GM21390 (cell line): ENCODE data around the gene ENTPD6.

ENCODE experiments used
- ATAC-seq: cut with Tn5 transposase; IDR thresholded peaks from one replicate; pipeline ENCODE4 v1.9.1; 2021; ENCODE audit not compliant: unreplicated experiment

ENTPD6 gene

DNA sequence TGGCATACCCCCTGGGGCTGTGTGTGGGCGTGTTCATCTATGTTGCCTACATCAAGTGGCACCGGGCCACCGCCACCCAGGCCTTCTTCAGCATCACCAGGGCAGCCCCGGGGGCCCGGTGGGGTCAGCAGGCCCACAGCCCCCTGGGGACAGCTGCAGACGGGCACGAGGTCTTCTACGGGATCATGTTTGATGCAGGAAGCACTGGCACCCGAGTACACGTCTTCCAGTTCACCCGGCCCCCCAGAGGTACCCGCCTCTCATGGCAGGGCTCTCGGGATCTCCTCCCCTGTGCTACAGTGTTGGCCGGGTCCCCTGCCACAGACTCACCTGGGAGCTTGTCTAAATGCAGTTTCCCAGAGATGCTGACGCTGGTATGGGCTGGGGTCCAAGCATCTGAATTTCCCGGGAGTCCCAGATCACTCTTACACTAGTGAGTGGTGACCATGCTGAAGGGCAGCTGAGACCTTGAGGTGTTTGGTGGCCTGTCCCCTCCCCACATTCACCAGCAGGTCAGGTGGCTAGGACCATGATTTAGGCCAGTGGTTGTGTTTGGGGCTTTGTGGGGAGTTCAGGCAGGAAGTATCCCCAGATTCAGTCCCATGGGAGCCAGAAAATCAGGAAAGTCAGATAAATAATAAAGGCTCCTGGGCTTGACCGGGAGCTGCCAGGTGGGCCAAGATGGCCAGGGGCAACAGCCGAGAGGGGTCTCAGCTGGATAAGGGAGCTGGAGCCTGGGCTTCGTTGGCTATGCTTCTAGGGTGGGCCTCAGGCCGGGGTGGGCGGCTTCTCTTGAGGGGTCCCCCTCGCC is 11.8 kb downstream of the ENTPD6 start:
- no peak for ATAC-seq

GRCh38 chr20:25207960-25208534 is 12.5 kb downstream of the ENTPD6 start:
- ATAC-seq: no peak

DNA sequence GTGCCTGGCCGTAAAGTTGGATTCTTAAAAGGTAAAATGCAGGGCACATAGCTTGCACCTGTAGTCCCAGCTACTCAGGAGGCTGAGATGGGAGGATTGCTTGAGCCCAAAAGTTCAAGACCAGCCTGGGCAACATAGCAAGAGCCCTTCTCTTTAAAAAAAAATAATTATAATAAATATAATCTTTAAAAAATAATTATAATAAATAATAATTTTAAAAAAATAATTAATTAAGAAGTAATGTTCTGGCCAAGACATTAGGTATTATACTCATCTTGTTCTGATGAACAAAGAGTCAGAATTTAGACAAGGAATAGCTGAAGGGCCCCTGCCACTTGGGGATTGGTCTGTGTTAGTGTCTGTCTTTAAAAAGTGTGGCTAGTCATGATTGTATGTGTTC is 13.9 kb downstream of the ENTPD6 start:
- ATAC-seq: no peak

DNA sequence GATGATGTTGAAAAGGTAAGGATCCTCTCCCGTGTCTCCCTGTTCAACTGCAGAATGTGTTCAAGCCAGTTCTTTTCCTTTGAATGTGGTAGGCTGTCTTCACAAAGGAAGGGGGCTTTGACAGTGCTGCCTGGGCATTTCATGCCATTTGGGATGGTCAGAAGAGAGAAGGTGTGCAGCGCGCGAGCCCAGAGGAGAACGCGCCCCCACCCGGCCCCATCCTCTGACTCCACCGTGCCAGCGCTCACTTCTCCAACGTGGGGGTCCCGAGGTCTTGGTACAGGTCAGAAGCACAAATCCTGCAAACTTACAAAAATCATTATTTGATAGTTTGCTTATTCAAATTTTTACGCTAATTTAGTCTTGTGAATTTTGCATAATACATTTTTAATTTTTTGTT is 14.4 kb downstream of the ENTPD6 start:
- no peak for ATAC-seq

GRCh38 chr20:25211273-25211672 is 15.8 kb downstream of the ENTPD6 start:
- no peak for ATAC-seq

GRCh38 chr20:25212242-25212641 is 16.7 kb downstream of the ENTPD6 start:
- no peak for ATAC-seq

- no peak for ATAC-seq
Measured at GRCh38 chr20:25213566-25214425, 18.3 kb downstream of the ENTPD6 start.

DNA sequence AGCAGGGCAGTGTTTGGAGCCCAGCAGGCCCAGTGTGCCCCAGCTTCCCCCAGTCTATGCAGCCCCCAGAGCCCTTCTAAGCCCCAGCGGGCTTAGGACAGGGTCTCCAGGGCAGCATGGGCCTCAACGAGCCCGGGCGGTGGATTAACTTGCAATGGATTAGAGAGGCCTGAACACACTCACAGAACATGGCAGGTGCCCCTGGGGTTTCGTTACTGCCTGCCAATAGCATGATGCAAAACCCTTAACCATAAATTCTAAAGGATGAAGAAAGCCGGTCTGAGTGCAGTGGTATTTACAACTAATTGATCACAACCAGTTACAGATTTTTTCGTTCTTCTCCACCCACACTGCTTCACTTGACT is 18.9 kb downstream of the ENTPD6 start:
- ATAC-seq: no peak

GRCh38 chr20:25214819-25215218 is 19.3 kb downstream of the ENTPD6 start:
- no peak for ATAC-seq

DNA sequence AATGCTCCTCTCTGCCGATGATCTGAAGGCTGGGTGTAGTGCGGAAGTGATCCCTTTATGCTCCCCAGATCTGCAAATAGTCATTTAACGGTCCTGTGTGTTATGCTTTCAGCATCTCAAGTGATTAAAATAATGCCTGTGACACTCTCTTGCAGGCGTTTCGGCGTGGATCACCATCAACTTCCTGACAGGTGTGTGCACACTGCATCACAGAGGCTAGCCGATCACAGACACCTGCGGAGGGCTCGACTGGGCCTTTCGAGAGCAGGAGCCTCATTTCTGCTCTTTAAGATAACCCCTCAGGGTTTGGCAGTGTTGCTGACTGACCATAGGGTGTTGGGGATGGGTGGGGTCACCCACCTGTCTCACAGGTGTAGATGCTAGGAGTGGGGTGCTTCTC is 20.0 kb downstream of the ENTPD6 start:
- no peak for ATAC-seq

GRCh38 chr20:25216199-25216945 is 20.9 kb downstream of the ENTPD6 start:
- ATAC-seq: no peak

DNA sequence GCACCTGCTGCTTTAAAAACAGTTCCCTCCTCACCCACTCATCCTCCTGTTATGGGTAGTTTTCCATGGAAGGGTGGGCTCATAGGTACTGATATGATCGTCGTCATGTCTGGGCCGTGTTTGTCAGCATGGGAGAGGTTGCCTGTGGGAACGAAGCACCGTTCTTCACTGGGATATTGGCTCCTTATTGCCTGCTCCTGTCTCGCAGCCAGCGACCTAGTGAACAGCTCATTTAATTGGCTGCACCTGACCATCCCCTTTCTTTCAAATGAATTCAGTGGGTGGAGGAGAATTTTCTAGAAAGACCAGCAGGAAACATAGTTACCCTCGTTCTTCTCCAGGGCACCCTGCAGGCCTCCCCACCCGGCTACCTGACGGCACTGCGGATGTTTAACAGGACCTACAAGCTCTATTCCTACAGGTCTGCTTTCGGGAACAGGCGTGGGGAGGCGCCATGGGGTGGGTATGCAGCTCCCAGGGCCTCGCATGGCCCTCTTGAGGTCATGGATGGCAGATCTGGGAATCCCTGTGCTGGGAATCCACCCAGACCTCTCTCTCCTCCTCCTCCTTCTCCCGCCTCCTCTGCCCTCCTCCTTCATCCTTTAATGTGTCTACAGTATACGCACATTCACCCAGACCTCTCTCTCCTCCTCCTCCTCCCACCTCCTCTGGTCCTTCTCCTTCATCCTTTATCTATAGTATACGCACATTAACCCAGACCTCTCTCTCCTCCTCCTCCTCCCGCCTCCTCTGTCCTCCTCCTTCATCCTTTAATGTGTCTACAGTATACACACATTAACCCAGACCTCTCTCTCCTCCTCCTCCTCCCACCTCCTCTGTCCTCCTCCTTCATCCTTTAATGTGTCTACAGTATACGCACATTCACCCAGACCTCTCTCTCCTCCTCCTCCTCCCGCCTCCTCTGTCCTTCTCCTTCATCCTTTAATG is 21.9 kb downstream of the ENTPD6 start:
- ATAC-seq: no peak

GRCh38 chr20:25218109-25218486 is 22.6 kb downstream of the ENTPD6 start:
- no peak for ATAC-seq

DNA sequence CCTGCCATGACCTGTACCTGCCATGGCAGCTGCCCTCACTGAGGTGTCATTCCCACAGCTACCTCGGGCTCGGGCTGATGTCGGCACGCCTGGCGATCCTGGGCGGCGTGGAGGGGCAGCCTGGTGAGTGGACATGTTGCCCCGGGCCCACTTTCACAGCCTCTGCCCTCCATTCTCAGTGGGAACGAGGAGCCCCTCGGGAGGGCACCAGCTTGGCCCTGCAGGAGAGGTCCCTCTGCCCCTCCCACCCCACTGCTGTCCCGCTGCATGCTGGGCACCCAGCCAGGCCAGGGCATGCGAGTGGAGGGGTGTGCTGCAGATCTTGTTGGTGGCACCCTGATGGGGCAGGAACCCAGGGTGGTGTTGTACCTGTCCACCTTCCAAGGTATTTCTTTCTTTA is 23.0 kb downstream of the ENTPD6 start:
- ATAC-seq: no peak

DNA sequence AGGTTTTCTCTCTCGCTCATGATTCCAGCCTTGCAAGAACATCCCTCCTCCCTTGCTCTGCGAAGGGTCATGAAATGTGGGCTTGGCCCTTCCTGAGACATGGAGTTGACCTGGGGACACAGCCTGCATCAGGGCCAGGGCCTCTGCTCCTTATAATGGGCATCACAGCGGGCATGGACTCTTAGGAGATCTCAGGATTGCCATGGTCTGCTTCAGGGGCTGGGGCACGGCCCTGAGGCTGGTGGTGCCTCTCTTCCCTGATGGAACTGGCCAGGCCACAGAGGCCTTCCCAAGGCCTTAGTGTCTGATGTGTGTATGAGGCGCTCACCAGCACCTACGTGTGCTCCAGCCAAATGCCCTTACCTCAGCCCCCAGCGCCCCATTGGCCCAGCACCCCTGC is 23.9 kb downstream of the ENTPD6 start:
- ATAC-seq: no peak

GRCh38 chr20:25220021-25220730 is 24.7 kb downstream of the ENTPD6 start:
- no peak for ATAC-seq

GRCh38 chr20:25220810-25221591 is 25.5 kb downstream of the ENTPD6 start:
- ATAC-seq: no peak

GRCh38 chr20:25221592-25222460 is 26.3 kb downstream of the ENTPD6 start:
- no peak for ATAC-seq
